ENCODE results near the gene LILRA5.
"Not testable (repeated sequence)": the region's sequence is repeated elsewhere in the genome, so short reads cannot be mapped to it uniquely, and the experiment has no call there.

LILRA5 gene

DNA sequence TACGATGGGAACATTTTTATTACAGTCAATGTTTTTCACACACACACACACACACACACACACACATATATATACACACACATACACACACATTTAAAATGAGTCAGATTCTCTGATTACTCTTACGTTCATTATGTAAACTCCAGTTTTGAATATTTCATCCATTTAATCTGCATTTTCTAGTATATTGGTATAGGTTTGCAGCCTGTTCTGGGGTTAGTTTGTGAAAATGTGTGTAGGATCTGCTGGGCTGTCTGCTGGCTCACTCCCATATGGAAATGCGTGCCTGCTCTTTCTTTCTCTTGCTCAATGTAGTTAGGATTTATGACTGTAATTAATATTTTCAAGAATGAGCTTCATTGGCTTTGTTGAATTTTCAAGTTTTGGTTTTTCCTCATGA, 39.1 kb downstream of the LILRA5 start:
- H3K4me3 ChIP-seq (ENCODE audit: low read depth, low read length) = no peak overlapping the region
- TF ChIP-seq, protein P1, sequence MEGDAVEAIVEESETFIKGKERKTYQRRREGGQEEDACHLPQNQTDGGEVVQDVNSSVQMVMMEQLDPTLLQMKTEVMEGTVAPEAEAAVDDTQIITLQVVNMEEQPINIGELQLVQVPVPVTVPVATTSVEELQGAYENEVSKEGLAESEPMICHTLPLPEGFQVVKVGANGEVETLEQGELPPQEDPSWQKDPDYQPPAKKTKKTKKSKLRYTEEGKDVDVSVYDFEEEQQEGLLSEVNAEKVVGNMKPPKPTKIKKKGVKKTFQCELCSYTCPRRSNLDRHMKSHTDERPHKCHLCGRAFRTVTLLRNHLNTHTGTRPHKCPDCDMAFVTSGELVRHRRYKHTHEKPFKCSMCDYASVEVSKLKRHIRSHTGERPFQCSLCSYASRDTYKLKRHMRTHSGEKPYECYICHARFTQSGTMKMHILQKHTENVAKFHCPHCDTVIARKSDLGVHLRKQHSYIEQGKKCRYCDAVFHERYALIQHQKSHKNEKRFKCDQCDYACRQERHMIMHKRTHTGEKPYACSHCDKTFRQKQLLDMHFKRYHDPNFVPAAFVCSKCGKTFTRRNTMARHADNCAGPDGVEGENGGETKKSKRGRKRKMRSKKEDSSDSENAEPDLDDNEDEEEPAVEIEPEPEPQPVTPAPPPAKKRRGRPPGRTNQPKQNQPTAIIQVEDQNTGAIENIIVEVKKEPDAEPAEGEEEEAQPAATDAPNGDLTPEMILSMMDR (conservative IDR thresholded peaks at IDR 0.05; ENCODE audit: low read depth, low read length) = no peak
- no peak for DNase-seq (ENCODE audit: low read depth)

DNA sequence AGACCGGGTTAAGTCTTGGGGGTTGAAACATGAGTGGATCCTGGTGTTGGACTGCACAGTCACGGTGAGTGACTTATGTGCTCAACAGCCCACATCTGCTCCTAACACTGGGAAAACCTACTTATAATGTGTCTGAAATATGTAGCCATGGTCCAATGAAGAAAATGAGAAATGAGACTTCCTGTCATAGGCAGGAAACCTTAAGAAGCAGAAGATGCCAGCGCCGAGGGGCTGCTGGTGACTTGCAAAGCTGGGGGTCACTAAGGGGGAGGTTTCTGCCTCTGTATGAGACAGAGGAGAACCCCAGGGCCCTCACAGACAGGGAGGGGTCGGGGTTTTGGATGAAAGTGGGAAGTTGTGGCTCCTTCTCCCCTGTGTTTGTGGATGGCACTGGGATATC, 40.8 kb downstream of the LILRA5 start:
- not testable (repeated sequence) for DNase-seq (ENCODE audit: low read depth); H3K4me3 ChIP-seq (ENCODE audit: low read depth, low read length)

DNA sequence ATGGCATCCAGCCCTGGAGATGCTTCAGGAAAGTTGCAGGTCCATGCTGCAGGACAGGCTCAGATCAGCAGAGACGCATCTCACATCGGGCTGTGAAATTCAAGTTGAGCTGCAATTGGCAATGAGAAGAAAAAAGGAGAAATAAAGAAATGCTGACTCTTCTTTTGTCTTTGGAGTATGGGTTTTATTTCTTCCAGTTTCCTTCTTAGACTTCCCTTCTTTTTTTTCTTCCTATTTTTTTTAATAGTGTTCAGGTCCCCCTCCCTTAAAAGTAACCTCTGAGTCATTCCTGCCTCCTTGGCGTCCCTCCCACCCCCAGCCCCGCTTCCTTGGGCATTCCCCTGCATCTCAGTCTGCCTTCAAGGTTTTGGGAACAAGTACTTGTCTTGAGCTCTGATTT, 41.4 kb downstream of the LILRA5 start:
- not testable (repeated sequence) for H3K4me3 ChIP-seq (ENCODE audit: low read depth, low read length); DNase-seq (ENCODE audit: low read depth)

DNA sequence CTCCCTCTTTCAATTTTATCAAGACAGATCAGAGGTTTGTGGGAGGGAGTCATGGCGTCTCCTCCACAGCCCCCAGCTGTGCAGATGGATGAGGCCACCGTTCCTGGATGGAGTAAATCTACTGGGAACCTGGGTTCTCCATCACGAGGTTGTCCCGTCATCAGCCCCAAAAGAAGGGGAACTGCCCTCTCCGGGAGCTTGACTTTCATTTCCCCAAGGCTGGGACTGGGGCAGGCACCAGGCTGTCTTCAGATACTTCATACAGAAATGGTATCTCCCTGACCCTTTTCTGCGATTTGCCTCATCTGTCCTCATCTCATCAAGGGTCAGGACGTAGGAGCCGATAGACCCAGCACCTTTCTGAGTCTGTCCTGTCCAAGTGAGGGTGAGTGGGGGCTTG, 41.9 kb downstream of the LILRA5 start:
- TF ChIP-seq, protein P1 (conservative IDR thresholded peaks at IDR 0.05; ENCODE audit: low read depth, low read length) = no peak
- H3K4me3 ChIP-seq (ENCODE audit: low read depth, low read length) = no peak overlapping the region
- DNase-seq (ENCODE audit: low read depth) = no peak

DNA sequence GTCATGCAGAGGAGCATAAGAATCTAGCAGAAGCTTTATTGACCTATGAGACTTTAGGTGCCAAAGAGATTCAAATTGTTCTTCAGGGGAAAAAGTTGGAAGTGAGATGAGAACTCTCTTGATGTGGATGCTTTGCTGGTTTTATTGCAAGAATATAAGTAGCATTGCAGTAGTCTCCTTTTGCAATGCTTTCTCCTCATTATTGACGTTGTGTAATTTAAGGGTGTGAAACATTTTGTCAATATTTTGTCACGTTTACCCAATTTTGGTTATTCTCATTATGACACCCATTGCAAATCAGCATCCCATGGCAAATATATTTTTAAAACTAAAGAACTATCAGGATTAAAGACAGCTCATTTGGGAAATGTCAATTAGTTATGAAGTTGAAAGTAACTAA, 44.0 kb downstream of the LILRA5 start:
- DNase-seq (ENCODE audit: low read depth) = no peak
- TF ChIP-seq, protein P1 (conservative IDR thresholded peaks at IDR 0.05; ENCODE audit: low read depth, low read length) = no peak
- H3K4me3 ChIP-seq (ENCODE audit: low read depth, low read length) = no peak overlapping the region

DNA sequence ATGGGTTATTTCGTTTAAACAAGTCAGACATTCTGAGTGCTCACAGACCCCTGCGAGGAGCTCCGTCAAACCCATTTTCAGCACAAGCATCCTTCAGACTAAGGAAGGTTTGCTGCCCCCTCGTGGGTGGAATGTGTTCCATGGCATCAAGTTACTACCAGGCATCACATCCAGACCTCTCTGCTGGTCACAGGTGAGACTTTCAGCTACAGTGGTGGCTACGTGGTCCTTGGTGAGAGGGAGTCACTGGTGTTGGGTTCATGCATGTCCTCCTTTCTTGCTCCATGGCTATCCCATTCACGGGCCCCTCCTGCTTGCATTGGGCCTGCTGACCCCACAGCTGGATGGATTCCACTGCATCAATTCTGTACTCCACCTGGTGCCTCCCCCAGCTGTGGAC, 46.8 kb downstream of the LILRA5 start:
- H3K4me3 ChIP-seq (ENCODE audit: low read depth, low read length) = no peak overlapping the region
- peak; percentile 87 for DNase-seq (ENCODE audit: low read depth)
- TF ChIP-seq, protein P1 (conservative IDR thresholded peaks at IDR 0.05; ENCODE audit: low read depth, low read length) = peak; percentile 85

DNA sequence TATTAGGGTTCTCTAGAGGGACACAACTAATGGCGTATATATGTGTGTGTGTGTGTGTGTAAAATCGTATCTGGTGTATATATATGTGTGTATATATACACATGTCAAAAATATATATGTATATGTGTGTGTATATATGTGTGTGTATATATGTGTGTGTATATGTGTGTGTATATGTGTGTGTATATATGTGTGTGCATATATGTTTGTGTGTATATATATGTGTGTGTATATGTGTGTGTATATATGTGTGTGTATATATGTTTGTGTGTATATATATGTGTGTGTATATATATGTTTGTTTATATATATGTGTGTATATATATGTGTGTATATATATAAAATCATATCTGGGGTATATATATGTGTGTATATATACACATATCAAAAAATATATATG, 50.5 kb downstream of the LILRA5 start:
- H3K4me3 ChIP-seq (ENCODE audit: low read depth, low read length) = no peak overlapping the region
- TF ChIP-seq, protein P1 (conservative IDR thresholded peaks at IDR 0.05; ENCODE audit: low read depth, low read length) = no peak
- no peak for DNase-seq (ENCODE audit: low read depth)

DNA sequence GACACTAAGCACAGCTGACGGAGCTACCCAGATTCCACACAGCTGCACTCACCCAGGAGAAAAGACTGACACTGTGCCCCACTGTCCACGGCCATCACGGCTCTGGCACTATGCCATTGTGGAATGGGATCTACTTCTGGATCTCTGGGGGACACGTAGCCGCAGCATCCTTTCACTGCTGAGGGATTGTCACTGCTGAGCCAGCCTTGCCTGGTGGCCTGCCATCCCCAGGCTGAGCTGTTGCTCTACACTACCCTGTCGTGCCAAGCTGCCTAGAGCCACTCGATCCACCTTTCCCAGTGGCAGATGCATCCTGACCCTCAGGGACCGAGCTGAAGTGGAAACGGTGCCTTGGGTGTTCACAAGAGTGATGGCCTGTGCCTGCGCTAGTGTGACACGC, 50.9 kb downstream of the LILRA5 start:
- no peak overlapping the region for H3K4me3 ChIP-seq (ENCODE audit: low read depth, low read length)
- TF ChIP-seq, protein P1 (conservative IDR thresholded peaks at IDR 0.05; ENCODE audit: low read depth, low read length) = no peak
- DNase-seq (ENCODE audit: low read depth) = no peak
